Kidney glomerular epithelial cell (primary cell): ENCODE data around the gene ZMIZ1.

Experiments
- DNase-seq: peaks from one replicate; lab custom pipeline; 2025; lab: John Stamatoyannopoulos, UW

ZMIZ1 gene

GRCh38 chr10:79187121-79187940, 118.6 kb downstream of the ZMIZ1 start:
- DNase-seq: no peak

DNA sequence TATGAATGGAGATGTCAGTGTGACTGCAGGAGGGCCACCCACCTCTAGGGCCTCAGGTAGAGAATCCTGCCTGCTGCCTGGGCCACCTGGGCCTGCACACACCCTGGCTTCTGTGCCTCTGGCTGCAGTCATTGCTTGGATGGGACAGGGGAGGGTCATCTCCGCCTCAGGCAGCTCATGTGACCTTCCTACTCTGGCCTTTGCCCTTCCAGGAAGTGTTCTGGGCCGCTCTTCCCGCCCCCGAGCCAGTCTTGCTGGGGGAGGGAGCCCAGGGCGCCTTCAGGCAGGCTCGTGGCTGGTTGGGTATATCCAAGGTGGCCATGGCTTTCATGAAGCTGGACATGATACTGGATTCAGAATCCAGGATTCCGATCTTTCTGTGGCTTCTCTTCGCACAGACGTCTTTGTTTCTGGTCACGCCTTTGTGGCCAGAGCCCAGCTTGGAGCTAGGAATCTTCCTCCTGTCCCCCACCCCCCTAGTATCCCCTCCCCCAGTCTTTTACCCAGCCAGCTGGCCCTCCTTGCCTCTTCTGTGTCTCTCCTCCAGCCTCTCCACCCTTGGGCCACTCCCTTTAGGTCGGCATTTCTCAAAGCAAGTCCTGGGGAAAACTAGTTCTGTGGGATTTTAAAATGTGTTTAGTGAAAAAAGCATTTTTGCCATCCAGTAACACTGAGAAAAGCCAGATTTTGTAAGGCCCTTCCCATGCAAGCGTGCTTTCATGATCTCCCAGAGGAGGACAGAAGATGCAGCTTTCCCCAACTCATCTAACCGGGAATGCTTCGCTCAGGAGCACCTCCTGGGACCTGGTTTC, 119.6 kb downstream of the ZMIZ1 start:
- no peak for DNase-seq

DNA sequence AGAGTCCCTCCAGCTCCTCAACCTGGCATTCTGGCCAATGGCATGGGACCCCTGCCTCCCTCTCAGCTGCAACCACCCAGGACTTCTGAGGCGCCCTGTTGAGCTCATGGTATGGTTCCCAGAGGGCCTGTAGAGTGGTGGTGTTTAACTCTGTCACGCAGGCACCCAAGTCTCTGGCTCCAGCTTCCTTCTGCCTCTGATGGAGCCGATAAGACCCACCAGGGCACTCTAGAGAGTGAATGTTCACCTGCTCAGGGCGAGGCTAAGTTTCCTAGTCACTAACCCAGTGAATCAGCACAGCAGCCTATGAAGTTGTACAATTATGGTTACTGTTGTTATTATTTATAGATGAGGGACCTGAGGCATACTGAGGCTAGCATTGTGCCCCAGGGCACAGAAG, 120.4 kb downstream of the ZMIZ1 start:
- DNase-seq: no peak

DNA sequence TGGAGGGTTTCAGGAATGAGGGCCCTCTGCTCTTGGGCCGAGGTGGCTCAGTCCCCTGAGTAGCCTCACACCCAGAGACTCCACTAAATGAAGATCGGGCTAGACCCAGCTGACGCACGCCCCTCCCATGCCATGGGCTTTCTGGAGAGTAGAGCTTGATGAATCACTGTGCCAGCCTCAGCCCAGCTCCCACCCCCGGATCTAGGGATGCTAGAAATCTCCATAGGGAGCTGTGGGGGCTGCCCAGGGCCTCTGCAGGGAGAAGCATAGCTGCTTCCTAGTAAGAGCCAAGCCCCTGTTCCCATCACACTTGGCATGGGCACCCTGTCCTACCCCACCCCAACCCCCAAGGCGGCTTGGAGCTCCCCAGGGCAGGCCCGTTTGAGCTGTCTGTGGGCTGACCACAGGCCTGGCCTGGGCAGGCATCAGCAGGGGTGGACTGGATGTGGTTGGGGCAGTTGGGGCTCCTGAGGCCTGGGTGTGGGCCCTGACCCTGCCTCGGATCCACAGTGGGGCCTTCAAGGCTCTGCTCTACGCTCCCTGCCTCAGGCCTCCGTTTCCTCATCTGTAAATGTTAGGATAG, 121.2 kb downstream of the ZMIZ1 start:
- peak; percentile 78 for DNase-seq

DNA sequence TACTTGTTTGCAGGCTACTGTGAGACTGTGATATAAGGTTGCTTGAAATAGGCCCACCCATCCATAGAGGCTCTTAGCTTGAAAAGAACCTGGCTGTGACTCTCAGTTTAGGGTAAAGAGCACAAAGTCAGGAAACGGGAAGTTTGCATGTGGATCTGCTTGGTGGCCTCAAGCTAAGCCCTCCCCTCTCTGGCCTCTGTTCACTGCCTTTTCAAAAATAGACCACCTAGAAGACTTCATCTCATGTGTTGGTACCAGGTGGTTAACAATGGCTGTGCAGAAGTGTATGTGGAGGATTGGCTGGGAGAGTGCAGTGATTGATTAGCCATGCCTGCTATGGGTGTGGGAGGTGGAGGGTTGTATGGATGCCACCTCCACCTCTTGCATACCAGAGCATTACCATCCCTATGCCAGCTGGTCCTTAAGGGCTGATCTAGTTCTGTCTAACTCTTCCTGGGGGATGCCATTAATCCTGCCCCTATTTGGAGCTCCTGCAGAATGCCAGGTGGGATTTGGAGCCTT, 122.0 kb downstream of the ZMIZ1 start:
- no peak for DNase-seq

GRCh38 chr10:79191951-79192676, 123.3 kb downstream of the ZMIZ1 start:
- no peak for DNase-seq

DNA sequence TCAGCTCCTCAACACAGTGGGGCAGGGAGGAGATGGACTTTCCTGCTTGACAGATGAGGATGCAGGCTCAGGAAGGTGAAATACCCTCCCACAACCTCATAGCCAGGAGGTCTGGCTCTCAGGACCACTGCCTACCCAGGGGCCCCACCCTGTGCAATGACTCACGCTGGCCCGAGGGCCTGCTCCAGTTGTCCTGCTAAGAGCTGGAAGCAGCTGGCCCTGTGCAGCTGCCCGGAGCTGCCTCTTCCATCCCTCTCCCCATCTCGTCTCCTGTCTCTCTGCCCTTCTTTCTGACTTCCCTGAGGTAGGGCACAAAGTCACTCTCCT, 123.9 kb downstream of the ZMIZ1 start:
- no peak for DNase-seq

DNA sequence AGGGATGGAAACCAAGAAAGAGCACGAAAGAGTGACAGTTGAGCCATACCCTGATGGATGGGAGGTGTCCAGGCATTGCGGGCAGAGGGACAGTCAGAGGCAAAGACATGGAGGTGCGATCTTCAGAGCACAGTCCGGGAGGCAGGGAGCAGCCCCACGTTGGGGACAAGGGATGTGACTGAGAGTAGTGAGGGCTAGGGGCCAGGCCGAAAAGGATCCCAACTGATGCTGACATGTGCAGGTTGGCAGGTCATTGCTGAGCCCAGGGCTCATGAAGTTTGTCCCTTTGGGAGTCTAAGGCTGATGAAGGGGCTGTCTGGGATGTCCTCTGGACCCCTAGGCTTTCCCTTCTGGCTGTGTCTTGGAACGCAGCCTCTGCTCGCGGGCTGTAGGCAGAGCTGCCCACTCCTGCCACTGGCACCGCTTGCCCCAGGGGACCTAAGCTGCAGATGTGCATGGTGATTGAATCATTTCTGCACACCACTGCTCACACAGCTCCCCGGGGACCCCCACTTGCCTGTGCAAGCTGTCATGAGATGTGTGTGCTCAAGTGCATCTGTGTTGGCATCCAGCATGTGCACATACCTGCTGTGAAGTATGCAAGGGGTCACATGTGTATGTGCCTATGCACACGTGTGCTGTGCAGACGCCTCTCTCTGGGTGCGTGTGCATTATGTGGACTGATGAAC, 125.1 kb downstream of the ZMIZ1 start:
- no peak for DNase-seq

GRCh38 chr10:79195091-79195923, 126.5 kb downstream of the ZMIZ1 start:
- peak; percentile 76 for DNase-seq

DNA sequence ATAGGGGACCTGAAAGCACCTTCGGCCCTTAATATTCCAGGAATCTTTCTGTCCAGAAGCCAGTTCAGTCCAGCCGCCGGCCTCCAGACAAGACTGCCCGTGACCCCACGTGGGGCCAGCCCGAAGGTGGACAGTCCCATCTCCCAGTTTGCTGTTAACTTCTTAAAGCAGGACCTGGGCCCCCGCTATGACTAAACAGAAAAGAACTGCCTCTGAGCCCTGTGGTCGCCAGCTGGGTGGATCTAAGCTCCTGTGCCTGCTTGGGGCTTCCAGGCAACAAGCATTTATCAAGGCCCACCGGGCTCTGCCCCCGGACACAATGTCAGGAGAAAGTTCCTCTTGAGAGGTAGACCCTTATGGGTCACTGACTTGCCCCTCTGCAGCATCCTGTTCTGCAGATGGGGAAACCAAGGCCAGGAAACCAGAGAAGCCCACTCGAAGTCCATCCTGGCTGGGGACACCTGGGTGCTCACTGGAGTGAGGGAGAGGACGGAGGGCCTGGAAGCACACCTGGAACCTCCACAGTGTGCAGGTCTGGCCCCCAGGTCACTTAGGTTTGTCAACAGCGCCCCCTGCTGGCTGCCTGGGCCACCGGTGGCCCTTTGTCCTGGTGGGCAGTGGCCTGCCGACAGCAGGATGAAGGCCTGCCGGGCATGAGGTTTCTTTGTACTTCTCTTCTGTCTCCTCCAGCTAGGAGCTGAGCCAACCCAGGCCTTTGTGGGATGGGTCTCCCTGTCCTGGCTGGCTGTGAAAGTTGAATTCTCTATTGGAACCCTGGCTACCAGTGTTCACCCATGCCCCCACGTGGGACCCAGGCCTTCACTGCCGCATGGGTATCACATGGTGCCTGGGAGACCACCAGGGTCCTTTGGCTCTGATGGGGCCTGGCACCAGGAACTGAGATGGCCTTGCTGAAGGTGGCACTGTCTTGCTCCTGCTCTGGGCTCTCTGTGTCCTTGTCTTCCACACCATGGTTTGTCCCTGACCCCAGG, 128.0 kb downstream of the ZMIZ1 start:
- DNase-seq: peak; percentile 32

GRCh38 chr10:79197558-79197957, 128.8 kb downstream of the ZMIZ1 start:
- DNase-seq: no peak

- DNase-seq: no peak
Observed at GRCh38 chr10:79200346-79200745, 131.6 kb downstream of the ZMIZ1 start.

DNA sequence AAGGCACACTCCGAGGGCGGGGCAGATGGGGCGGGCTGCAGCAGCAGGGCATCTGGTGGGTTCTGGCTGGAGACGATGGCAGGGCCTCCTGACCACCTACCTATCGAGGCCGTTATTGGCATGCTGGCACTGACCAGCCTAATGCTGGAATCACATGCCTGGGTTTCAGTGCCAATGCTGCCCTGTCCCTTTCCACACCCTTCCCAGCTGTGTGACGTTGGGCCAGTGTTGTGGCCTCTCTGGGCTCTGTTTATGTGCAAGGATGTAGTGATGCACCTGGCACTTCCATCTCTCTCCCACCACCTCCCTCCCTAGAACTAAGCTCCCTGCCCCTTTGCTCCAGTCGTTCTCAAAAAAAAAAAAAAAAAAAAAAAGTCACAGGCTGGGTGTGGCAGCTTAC, 132.9 kb downstream of the ZMIZ1 start:
- no peak for DNase-seq

GRCh38 chr10:79202188-79203013, 133.6 kb downstream of the ZMIZ1 start:
- no peak for DNase-seq

GRCh38 chr10:79203014-79203644, 134.4 kb downstream of the ZMIZ1 start:
- DNase-seq: no peak

DNA sequence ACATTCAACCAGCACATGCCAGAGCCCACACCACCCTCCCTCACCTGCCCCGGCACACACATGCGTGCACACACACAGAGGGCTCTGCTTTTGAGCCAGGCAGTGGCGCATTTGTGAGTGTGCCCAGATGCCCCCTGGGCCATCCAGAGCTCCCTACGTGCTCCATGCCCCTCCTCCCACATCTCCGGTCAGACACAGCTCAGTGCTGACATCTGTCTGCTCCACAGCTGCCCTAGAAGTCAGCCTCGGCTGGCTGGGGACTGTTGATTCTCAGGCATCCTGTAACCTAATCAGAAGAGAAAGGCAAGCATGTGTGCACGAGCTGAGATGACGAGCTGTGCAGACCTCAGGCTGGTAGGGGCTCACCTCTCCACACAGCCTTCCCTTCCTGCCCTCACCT, 135.1 kb downstream of the ZMIZ1 start:
- no peak for DNase-seq

DNA sequence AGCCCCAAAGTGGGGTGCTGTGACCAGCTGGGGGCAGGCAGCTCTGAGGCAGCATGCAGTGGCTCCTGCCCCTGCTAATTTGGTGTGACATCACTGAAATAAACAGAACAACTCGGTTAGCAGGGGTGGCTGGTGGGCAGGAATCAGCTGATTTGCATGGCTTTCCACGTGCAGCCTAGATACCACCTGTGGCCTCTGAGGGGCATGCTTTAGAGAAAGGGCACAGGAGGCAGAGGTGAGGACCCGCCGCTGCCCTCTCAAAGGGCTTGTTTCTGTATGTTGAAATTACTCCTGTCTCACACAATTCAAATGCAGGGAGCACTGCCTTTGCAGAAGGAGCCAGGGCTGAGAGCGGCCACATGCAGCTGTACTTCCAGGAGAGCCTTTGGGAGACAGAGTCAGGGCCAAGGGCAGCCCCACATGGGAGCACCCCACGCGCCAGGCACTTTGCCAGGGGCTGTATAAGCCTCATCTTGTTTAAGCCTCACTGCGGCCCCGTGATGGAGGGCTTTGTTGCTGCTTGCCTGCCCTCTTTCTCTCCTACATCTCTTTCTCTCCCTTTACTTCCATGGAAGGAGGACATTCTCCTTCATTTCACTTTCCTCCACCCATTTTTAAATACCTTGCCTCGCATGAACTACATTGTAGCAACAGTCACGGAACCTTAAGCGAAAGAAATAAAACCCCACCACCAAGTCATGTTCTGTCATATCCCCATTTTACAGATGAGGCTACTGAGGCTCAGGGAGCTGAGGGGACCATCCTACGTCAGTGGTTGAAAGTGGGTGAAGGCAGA, 137.7 kb downstream of the ZMIZ1 start:
- no peak for DNase-seq
